ES-I3 (cell line): ENCODE results near the gene PTOV1.

ENCODE experiments used
- H3K36me3 ChIP-seq: 2 replicates; pipeline ENCODE4 v1.6.1; 2013; ENCODE audit warnings: mild to moderate bottlenecking, low read length, control low read depth, moderate library complexity; ENCODE audit not compliant: insufficient read depth
- H3K4me1 ChIP-seq: 2 replicates; pipeline ENCODE4 v1.6.1; 2013; ENCODE audit warnings: mild to moderate bottlenecking, control low read depth, low read length; ENCODE audit not compliant: insufficient read depth
- H3K9ac ChIP-seq: 2 replicates; pipeline ENCODE4 v1.6.1; 2013; ENCODE audit warnings: low read depth, mild to moderate bottlenecking, low read length, moderate library complexity
- H3K9me3 ChIP-seq: 2 replicates; pipeline ENCODE4 v1.6.1; 2013; ENCODE audit warnings: mild to moderate bottlenecking, low read length, moderate library complexity; ENCODE audit not compliant: control insufficient read depth, insufficient read depth

Gene PTOV1

DNA sequence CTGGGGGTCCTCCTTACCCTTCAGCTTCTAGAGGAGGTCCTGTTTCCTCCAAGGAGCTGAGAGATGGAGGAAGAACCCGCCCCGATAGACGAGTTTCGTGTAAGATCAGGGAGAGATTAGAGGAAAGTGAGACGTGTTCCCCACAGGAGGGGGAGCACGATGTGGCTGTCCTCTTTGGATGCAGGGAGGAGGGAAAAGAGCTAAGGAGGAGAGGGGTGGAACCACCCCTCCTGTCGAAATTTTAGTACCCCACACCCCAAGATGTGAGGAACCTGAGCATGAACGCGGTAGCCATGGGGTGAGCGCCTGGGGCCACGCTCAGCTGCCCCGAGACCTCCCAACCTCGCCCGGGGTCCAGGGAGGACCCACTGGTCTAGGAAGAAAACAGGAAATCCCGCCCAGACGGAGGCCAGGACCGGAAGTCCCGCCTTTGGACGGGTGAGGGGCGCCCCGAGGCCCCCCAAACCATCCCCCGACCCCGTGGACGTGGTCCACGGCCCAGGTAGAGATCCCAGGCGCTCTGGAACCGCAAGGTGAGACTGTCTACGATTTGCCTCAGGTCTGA is 25.0 kb downstream of the PTOV1 start:
- no peaks in the 10 kb centered on the region for H3K9me3 ChIP-seq
- no peaks in the 10 kb centered on the region for H3K36me3 ChIP-seq
- H3K4me1 ChIP-seq, result peaks cover 7% of the 10 kb centered on the region; the same call in 1 of the 2 replicates
- H3K9ac ChIP-seq, result peak overlapping the region; percentile 95

DNA sequence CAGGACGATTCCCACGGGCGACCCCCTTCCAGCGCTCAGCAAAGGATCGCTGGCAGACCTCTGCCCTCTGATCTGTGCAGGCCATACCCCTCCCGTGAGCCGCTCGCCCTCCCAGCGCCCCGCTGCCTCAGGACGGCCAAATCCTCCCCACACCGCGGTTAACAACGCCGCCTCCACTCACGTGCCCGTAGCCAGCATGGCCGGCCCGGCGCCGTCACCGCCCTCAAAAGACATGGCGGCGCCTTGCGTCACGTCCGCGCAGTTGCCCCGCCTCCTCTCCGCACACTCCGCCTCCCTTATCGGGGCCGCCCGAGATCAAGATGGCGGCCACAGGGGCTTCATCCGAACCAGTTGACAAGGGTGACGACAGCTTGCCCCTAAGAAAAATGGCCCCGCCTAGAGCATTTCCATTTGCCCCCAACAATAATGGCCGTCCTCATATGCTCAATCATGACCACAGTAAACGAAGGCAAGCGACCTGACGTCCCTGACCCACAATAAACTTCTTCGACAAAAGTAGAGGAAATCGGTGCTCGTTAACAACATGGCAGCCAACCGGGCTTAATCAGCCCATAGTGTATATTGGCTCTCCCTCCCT is 25.6 kb downstream of the PTOV1 start:
- peak overlapping the region; percentile 95 for H3K9ac ChIP-seq

DNA sequence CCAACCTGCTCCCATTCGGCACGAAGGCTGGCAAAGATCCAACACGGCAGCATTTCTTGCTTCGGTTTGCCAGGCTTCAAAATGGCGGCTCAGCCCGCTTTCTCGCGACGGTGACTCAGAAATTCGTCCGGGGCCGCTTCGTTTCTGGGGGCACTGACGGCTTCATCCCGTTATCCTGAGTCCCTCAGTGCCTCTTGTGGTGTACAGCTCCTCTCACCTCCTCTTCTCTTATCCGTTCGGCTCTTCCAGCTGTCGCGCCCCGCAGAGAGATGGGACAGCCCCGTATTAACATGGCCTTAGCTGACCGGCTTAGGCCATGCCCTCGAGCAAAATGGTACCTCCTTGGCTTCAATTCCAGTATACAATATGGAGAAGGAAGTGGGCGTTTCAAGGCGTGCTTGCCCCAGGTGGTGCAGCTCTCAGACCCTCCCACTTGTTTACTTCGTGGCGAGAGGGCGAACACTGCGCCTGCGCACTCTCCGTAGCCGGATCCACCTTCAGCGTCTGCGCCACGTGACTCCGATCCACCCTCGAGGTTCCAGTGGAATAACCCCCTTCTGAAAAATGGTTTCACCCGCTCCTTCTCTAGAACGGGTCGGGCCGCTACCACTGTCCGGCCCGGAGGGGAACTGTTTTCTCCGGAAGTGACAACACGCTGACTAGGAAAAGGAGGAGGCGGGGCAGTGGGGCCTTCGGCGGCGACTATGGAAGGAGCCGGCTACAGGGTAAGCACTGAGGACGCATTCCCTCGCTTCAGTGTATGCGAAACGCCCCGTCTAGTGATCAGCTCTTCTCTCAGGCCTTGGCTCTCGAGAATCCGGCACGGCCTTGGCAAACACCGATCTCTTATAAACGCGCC is 26.3 kb downstream of the PTOV1 start, which contains the start of the genes AKT1S1 and TBC1D17:
AKT1S1 (minus strand) TSS at position 336 of the 859 bp plus-strand sequence. CDS start 4,060 bp downstream, outside the sequence.
TBC1D17 (plus strand) TSS at position 683 of the 859 bp plus-strand sequence; CDS start at position 705, 22 bp downstream.
- Histone ChIP-seq H3K4me1 (peaks cover 7% of the 10 kb centered on the region; the same call in 1 of the 2 replicates), H3K9ac (peak within 1 kb of the TSS; percentile 95), H3K9me3 (no peaks in the 10 kb centered on the region), H3K36me3 (no peaks in the 10 kb centered on the region; the same call in 1 of the 2 replicates)

More for the DNA sequence above, 25.6 kb downstream of the PTOV1 start:
- peaks cover 7% of the 10 kb centered on the region; the same call in 1 of the 2 replicates for H3K4me1 ChIP-seq
- H3K9me3 ChIP-seq, result no peaks in the 10 kb centered on the region
- H3K36me3 ChIP-seq, result no peaks in the 10 kb centered on the region; the same call in 1 of the 2 replicates

DNA sequence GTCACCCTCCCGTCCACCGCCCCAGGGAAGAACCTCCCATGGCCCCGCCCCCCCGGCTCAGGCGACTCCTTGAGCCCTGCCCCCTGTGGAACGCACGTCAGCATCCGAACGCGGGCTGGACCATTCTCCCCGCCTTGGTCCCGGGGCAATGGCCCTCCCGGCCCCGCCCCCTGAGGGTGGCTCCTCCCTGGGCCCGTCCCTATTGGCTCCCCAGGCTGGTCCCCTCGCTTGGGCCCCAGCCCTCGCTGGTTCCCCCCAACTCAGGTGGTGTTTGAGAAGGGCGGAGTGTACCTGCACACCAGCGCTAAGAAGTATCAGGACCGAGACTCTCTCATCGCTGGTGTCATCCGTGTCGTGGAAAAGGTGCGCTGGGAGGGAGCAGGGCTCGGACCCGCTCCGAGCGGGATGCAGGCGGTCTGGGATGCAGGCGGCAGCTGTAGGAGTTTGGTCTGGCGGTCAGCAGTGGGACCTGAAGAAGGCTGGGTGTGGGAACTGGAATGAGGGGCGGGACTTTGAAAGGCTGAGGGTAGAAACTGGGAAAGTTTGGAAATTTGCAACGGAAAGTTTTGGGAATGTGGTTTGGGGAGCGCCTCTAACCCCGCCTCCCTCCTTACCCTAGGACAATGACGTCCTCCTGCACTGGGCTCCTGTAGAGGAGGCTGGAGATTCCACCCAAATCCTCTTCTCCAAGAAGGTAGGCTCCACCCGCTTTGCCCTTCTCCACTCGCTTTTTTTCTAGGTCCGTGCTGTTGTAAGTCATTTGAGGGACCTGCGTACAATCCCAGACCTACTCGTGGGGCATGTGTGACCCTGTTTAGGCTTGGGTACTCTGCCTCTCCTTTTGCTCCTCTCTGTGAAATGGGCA is 27.2 kb downstream of the PTOV1 start:
- Histone ChIP-seq H3K9me3 (no peaks in the 10 kb centered on the region), H3K36me3 (peaks cover 4% of the 10 kb centered on the region; the same call in 1 of the 2 replicates), H3K9ac (peak overlapping the region; percentile 95), H3K4me1 (peaks cover 7% of the 10 kb centered on the region; the same call in 1 of the 2 replicates)

DNA sequence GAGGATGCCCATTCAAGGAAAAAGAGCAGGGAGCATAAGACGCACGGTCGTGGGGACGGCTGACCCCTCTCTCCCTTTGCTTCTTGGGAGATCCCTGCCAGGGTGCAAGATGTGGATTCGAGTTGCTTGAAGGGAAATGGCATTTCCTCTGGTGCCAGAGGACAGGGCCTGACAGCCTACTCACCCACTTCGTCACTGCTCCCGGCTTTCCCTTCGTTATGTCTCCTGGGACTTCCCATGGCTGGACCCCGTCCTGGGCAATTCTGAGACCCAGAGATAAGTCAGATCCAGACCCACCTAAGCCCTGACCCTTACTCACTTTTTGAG is 27.7 kb downstream of the PTOV1 start:
- peaks cover 7% of the 10 kb centered on the region; the same call in 1 of the 2 replicates for H3K4me1 ChIP-seq
- peaks cover 6% of the 10 kb centered on the region; the same call in 1 of the 2 replicates for H3K36me3 ChIP-seq
- peak overlapping the region; percentile 95 for H3K9ac ChIP-seq
- H3K9me3 ChIP-seq, result no peaks in the 10 kb centered on the region

DNA sequence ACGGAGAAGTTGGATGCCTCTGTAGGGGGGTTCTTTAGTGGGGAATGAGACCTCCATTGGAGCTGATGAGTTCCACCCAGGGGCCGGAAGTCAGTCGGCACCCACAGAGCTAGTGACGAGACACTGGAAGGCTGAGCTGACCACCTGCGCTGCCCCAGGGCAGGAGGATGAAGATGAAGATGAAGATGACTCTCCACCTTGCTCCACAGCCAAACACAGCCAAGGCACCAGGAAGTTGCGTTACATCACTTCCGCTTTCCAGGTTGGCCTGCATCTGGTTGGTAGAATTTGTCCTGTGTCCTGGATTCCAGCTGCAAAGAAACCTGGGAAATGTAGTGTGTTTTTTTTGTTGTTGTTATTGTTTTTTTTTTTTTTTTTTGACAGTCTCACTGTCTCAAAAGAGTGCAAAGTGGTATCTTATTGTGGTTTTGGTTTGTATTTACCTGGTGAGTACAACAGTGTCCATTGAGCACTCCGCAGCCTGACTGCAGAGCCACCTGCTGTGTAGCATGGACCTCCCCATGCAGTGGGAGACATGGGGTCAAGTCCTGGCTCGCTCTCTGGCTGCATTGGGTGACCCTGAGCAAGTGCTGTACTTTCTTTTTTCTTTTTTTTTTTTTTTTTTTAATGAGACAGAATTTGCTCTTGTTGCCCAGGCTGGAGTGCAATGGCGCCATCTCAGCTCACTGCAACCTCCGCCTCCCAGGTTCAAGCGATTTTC is 28.4 kb downstream of the PTOV1 start:
- Histone ChIP-seq H3K9me3 (no peaks in the 10 kb centered on the region), H3K36me3 (peaks cover 11% of the 10 kb centered on the region; the same call in 1 of the 2 replicates), H3K9ac (no peak overlapping the region), H3K4me1 (peaks cover 7% of the 10 kb centered on the region; the same call in 1 of the 2 replicates)

DNA sequence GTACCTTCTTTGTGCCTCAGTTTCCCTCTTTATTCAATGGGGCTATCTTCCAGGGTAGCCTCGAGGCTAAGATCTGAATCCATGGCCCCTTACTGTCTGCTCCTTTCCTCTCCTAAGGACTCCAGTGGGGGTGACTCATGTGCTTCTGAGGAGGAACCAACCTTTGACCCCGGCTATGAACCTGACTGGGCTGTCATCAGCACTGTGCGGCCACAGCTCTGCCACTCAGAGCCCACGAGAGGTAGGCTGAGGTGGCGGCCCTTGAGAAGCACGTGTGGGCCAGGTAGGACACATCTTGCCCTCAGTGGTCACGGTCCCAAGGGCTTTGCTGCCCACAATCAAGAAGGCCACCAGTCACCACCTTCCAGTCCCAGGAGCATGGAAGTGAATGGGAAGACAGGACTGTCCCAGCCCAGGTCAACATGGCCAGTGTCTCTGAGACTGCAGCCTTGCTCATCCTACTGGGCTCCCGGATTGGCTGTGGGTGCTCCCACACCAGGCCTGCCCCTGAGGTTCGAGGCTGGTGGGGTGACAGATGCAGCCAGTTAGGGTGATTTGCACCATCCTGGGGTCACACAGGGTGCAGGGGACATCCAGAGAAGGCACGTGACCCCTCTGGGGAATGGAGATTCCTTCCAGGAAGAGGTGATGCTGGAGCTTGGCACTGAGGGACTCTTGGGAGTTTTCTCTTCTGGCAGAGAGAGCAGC is 29.4 kb downstream of the PTOV1 start:
- Histone ChIP-seq H3K9ac (no peak overlapping the region), H3K4me1 (peaks cover 7% of the 10 kb centered on the region; the same call in 1 of the 2 replicates), H3K36me3 (peaks cover 11% of the 10 kb centered on the region; the same call in 1 of the 2 replicates), H3K9me3 (no peaks in the 10 kb centered on the region)

DNA sequence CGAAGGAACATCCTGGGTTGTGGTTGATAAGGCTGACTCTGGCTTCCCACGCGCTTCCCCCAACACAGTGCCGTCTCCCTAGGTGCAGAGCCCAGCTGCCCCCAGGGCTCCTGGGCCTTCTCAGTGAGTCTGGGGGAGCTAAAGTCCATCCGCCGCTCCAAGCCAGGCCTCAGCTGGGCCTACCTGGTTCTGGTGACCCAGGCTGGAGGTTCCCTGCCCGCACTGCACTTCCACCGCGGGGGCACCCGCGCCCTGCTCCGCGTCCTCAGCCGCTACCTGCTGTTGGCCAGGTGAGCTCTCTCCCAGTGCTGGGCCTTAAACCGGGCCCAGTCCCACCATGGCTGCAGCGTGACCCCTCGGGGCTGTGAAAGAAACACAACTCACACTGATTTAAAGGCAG is 30.2 kb downstream of the PTOV1 start:
- Histone ChIP-seq H3K4me1 (0 out of 2 replicates have a peak, but pooled peaks cover 7% of the 10 kb centered on the region), H3K9ac (no peak overlapping the region), H3K9me3 (no peaks in the 10 kb centered on the region), H3K36me3 (peaks cover 11% of the 10 kb centered on the region; the same call in 1 of the 2 replicates)

DNA sequence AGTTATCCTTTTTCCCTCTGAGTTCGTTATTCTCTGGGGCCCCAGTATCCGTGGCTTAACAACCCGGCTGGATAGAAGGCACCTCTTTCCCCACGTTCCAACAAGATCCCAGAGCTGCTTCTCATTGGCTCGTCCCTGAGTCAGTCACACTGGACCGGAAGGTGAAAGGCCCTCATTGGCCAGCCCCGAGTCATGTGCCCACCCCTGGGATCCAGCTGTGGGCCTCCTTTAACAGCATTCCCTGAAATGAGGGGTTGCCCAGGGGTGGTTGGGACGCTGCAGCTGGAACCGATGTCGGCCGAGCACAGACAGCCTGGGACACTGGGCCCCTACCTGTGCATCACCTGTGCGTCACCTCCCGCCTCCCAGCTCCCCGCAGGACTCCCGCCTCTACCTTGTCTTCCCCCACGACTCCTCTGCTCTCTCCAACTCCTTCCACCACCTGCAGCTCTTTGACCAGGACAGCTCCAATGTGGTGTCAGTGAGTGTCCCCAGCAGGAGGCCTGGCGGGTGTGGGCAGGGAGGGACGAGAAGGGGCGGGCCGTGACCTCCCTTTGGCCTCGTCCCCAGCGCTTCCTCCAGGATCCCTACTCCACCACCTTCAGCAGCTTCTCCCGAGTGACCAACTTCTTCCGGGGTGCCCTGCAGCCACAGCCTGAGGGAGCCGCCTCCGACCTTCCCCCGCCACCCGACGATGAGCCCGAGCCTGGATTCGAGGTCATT is 30.9 kb downstream of the PTOV1 start:
- 0 out of 2 replicates have a peak, but pooled peaks cover 7% of the 10 kb centered on the region for H3K4me1 ChIP-seq
- H3K9ac ChIP-seq, result no peak overlapping the region
- H3K9me3 ChIP-seq, result no peaks in the 10 kb centered on the region
- H3K36me3 ChIP-seq, result peaks cover 11% of the 10 kb centered on the region; the same call in 1 of the 2 replicates

DNA sequence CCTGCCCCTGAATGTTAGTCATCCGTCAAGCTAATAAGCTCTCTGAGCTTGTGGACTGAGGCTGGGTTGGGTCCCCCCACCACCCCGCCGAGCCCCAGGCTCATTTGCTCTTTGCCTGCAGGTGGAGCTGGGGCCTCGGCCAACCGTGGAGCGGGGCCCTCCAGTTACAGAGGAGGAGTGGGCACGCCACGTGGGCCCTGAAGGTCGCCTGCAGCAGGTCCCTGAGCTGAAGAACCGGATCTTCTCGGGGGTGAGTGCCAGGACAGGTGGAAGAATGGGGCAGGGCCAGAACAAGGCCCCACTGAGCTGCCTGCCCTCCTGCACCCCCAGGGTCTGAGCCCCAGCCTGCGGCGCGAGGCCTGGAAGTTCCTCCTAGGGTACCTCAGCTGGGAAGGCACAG is 31.7 kb downstream of the PTOV1 start:
- 0 out of 2 replicates have a peak, but pooled peaks cover 7% of the 10 kb centered on the region for H3K4me1 ChIP-seq
- H3K36me3 ChIP-seq, result peaks cover 11% of the 10 kb centered on the region; the same call in 1 of the 2 replicates
- no peaks in the 10 kb centered on the region for H3K9me3 ChIP-seq
- H3K9ac ChIP-seq, result no peak overlapping the region

DNA sequence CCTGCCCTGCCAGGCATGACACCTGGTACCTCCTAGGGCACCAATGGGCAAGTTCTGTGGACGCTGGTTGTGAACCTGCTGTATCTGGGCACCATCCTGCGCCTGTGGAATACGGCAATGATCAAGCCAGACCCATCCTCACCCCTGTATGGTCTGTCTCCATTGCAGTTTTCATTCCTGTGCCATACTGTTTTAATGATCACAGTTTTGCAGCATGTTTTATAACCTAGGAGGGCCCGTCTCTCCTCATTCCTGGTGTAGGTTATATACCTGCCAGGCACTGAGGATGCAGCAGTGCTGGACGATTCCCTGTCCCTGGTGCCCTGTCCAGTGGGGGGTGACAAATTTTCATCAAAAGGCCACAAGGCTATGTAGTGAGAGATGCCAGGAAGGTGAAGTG is 32.1 kb downstream of the PTOV1 start:
- H3K4me1 ChIP-seq, result 0 out of 2 replicates have a peak, but pooled peaks cover 7% of the 10 kb centered on the region
- H3K9ac ChIP-seq, result no peak overlapping the region
- H3K9me3 ChIP-seq, result no peaks in the 10 kb centered on the region
- peaks cover 11% of the 10 kb centered on the region; the same call in 1 of the 2 replicates for H3K36me3 ChIP-seq

DNA sequence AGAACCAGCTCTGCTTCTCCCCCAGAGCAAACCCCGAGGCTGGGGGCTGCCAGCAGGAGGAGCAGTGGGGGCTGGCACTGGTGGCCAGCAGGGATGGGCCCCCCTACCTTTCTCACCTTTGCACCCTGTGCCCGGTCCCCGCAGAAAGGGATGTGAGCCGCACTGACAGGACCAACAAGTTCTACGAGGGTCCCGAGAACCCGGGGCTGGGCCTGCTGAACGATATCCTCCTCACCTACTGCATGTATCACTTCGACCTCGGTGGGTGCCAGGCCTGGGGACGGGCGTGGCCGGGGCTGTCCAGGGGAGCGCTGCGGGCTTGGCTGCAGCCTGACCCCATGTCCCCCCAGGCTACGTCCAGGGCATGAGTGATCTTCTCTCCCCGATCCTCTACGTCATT is 33.1 kb downstream of the PTOV1 start:
- H3K9ac ChIP-seq, result no peak overlapping the region
- H3K4me1 ChIP-seq, result no peaks in the 10 kb centered on the region
- peaks cover 11% of the 10 kb centered on the region for H3K36me3 ChIP-seq
- H3K9me3 ChIP-seq, result no peaks in the 10 kb centered on the region
